Measurements from ENCODE around the gene LAMA2. TPM values are rescaled to one million over a fixed set of nuclear protein-coding genes. Genes with fewer than 3 reads are reported as not detected.

LAMA2 gene
- total and polyA plus RNA-seq, 2 of the 8 experiments (the other 6 are each of a cell fraction or from before 2014, with no cell fraction given): 1.3 to 3.8 TPM

DNA sequence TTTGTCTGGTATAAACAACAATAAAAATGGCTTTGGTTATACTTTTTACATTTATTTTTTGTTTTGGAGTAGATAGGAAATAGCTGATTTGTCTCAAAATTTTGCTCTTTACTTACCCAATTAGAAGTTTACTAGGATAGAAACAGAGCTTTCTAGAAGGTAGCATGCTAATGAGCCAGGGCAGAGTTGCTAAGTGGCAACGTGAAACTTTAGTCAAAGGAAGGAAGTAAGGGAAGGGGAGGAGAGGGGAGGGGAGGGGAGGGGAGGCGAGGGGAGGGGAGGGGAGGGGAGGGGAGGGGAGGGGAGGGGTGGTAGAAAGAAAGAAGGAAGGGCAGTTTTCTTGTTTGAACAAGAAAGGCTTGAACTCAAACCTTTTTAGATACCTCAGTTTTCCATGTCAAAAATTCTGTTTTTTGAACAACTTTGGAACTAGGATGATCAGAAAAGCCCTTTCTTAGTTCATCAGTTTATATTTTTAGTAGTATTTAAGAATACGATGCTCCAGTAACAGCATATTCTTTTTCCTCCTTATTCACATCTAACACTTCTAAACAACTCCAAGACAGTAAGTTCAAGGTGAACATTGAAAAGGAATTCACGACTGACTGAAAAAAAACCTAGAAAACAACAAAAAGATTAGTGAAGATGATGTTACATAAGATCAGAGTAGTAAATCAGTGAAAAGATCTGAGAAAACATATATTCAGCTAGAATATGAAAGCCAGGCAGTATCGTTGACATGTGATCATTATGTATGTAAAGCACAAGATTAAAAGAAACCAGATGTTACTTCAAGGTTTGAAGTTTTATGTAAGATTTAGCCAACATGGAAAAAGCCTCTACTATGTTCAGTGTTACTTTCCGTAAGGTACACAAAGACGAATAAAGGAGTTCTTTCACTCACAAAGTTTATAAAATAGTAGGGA, 563.6 kb downstream of the LAMA2 start:
- no peak overlapping the region for H3K56ac ChIP-seq (replicated peaks; ENCODE audit: insufficient read length, low read depth, low read length)
- no peak overlapping the region for H2BK120ac ChIP-seq (replicated peaks; ENCODE audit: low read depth, low read length)
- no peak overlapping the region for H3K9ac ChIP-seq (replicated peaks in 1 of 4; ENCODE audit: extremely low read depth in 1 of 4, low read depth in 3 of 4, low read length in 3 of 4)
- H2AFZ ChIP-seq (ENCODE audit: low read length): peak overlapping the region; percentile 48; the same call in 1 of the 2 replicates
- H3K27ac ChIP-seq (ENCODE audit: low read depth, low read length): no peak overlapping the region
- no peaks in the 10 kb centered on the region for H3K79me1 ChIP-seq (ENCODE audit: low read depth, low read length)
- no peak overlapping the region for H4K8ac ChIP-seq (ENCODE audit: extremely low read depth, insufficient read depth, low read length)
- no peaks in the 10 kb centered on the region for H3K9me3 ChIP-seq (ENCODE audit: insufficient read depth in 2 of 2, low read depth in 1 of 2, low read length in 1 of 2)
- H3K23ac ChIP-seq (ENCODE audit: insufficient read length): no peak overlapping the region
- H3K23me2 ChIP-seq (ENCODE audit: low read depth, low read length): no peaks in the 10 kb centered on the region
- no peak overlapping the region for H2BK15ac ChIP-seq (ENCODE audit: low read length)
- no peaks in the 10 kb centered on the region for H3K36me3 ChIP-seq (ENCODE audit: control insufficient read depth in 2 of 4, insufficient read depth in 4 of 4, low read length in 3 of 4)
- WGBS, 2 experiments (ENCODE audit: extremely low coverage in 1 of 2, insufficient coverage in 1 of 2, insufficient read length in 1 of 2, insufficient replicate concordance in 2 of 2, low coverage in 1 of 2, low lambda C conversion rate in 2 of 2, missing lambda C conversion rate in 1 of 2): 80% methylated on average over 6 of the region's 7 CpGs; no CpG with 5 or more reads in 1 of the 2 experiments
- peaks cover 0 to 5% (median 2%) of the 10 kb centered on the region in 4 experiments; a peak in 2 of 7 replicates for H3K4me1 ChIP-seq (replicated peaks in 1 of 4; ENCODE audit: control insufficient read depth in 3 of 4, insufficient read depth in 4 of 4, low read length in 3 of 4)
- H4K5ac ChIP-seq (ENCODE audit: insufficient read length, low read depth, low read length): no peak overlapping the region
- H3K4me3 ChIP-seq (ENCODE audit: extremely low read depth in 1 of 4, insufficient read depth in 2 of 4, low read depth in 3 of 4, low read length in 4 of 4): no peak overlapping the region
- CTCF ChIA-PET (ENCODE audit: partially characterized antibody): interaction anchor here (0.6 to 1.1 kb wide), 4 partner anchors 10 to 1842 kb away, joined by 4 to 7 read pairs (median 4); no protein-coding TSS in a partner anchor
- H3K27me3 ChIP-seq (replicated peaks in 1 of 4; ENCODE audit: control insufficient read depth in 3 of 4, extremely low read depth in 1 of 4, insufficient read depth in 3 of 4, low read length in 3 of 4): no peaks in the 10 kb centered on the region
- no peak overlapping the region for H3K18ac ChIP-seq (ENCODE audit: extremely low read depth, low read length)
- no peak overlapping the region for H3K4ac ChIP-seq (replicated peaks; ENCODE audit: insufficient read length, low read depth, low read length)
- no peak overlapping the region for H2BK12ac ChIP-seq (ENCODE audit: low read depth, low read length)
- POLR2A ChIA-PET (ENCODE audit: partially characterized antibody): no interaction called here
- no peaks in the 10 kb centered on the region for H3K79me2 ChIP-seq (ENCODE audit: control insufficient read depth in 1 of 2, insufficient read depth in 2 of 2, low read length in 2 of 2)
- no peaks in the 10 kb centered on the region for H4K20me1 ChIP-seq (replicated peaks in 1 of 2; ENCODE audit: control insufficient read depth in 1 of 2, insufficient read depth in 2 of 2, low read length in 2 of 2)
- H4K91ac ChIP-seq (replicated peaks; ENCODE audit: insufficient read length, low read length): no peak overlapping the region
- no peak overlapping the region for H3K4me2 ChIP-seq (ENCODE audit: insufficient read depth in 1 of 2, low read depth in 2 of 2, low read length in 2 of 2)
- H2BK5ac ChIP-seq (ENCODE audit: low read depth, low read length): no peak overlapping the region
- no peak overlapping the region for H2BK20ac ChIP-seq (ENCODE audit: low read length)
- H2AK5ac ChIP-seq (ENCODE audit: low read depth, low read length): no peak overlapping the region
- no peak overlapping the region for H3K14ac ChIP-seq (ENCODE audit: insufficient read length)
- FAIRE-seq: no peak
- DNase-seq (ENCODE audit: low read depth in 1 of 2, low spot score in 2 of 2): no peak
- TF ChIP-seq, protein P1, sequence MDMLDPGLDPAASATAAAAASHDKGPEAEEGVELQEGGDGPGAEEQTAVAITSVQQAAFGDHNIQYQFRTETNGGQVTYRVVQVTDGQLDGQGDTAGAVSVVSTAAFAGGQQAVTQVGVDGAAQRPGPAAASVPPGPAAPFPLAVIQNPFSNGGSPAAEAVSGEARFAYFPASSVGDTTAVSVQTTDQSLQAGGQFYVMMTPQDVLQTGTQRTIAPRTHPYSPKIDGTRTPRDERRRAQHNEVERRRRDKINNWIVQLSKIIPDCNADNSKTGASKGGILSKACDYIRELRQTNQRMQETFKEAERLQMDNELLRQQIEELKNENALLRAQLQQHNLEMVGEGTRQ (IDR thresholded peaks at IDR 0.05; ENCODE audit: low read length): no peak
- no peak for TF ChIP-seq TCF12 (IDR thresholded peaks at IDR 0.05; ENCODE audit: low read depth, low read length)
